HG02943 (cell line): ENCODE results near the gene SAXO2.
"Not testable (repeated sequence)": the region's sequence is repeated elsewhere in the genome, so short reads cannot be mapped to it uniquely, and the experiment has no call there.

Experiments
- ATAC-seq: cut with Tn5 transposase; IDR thresholded peaks from one replicate; pipeline ENCODE4 v1.9.1; 2021; ENCODE audit warnings: mild to moderate bottlenecking, low read depth, moderate library complexity; ENCODE audit not compliant: unreplicated experiment

The SAXO2 gene

DNA sequence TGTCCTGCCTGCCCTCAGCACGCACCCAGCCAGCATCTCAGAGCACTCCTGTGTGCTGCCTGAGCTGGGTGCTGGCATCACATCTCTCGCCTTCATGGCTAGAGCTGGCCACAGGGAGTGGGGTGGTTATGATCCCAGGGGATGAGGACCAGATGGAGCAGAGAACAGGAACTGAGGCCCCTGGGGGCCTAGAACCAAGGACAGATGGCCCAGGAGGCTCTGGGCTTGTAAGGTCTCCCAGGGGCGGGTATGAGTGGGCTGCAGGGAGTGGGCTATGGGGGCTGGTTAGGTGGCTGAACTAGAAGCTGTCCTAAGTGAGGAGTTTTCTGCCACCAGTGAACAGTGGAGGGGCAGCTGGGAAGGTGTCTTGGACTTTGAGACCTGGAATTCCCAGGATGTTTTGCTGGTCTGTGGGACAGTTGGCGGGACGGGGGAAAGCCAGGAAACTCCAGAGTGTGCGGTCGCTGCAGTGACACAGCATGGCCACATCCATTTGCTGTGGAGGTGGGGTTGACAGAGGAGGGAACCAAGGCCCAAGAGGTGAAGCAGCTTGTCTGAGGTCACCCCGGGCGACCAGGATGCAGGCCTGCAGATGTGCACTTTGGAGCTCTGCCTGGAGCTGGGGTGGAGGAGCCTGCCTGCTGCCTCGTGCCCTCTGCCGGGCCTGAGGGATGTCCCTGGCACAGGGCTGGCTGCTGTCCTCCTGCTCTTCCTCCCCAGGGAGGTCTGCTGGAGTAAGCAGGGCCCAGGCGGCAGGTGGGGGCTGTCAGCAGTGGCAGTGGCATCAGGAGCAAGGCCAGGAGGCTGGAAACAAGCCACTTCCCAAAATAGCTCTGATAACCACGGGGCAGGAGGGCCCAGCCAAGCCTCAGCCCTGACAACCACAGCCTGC, 70.3 kb downstream of the SAXO2 start:
- not testable (repeated sequence) for ATAC-seq

- ATAC-seq = not testable (repeated sequence)
Measured at GRCh38 chr15:82333603-82334553, 71.3 kb downstream of the SAXO2 start.
